HG03354 (cell line): ENCODE measurements around the gene IDH3A.

Experiments used
- ATAC-seq: cut with Tn5 transposase; IDR thresholded peaks from one replicate; pipeline ENCODE4 v1.9.1; 2021; ENCODE audit warnings: mild to moderate bottlenecking; ENCODE audit not compliant: unreplicated experiment, poor library complexity, severe bottlenecking

Gene IDH3A

DNA sequence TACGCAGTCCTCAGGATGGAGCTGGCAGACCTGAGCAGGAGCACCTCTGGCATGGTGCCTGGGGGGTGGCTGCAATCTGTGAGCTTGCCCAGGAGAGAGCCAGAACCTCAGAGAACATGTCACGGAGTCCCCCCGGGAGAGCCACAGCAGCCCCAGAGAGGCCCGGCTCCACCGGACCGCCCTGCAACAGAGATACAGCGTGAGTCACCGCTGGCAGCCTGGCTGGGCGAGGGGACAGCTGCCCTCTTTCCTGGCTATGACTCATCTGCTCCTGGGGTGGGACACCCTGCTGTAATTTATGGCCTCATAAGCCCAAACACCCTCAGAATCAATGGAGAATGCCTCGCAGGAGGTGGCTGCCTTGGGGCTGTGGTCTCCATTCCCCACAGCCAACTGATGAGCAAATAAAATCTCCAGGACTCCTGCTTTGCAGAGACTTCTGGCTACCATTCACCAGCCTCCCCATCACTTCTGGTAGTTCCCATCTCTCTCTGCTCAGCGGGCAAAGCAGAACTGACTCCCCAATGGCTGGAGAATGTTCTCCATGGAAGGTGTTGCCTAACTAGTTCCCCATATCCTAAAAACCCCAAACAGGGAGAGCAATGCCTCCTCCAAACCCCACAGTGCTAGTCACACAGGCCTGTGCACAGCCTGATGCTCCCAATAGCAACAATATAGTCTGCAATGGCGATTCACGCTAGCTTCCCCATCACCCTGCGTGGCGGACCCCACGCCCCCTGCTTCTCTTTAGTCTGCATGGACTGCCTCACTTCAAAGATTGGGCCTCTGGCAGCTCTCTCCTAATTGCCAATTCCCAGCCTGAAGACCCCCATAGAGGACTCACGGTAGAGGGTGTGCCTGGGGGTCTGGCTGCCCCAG is 63.6 kb downstream of the IDH3A start:
- no peak for ATAC-seq

DNA sequence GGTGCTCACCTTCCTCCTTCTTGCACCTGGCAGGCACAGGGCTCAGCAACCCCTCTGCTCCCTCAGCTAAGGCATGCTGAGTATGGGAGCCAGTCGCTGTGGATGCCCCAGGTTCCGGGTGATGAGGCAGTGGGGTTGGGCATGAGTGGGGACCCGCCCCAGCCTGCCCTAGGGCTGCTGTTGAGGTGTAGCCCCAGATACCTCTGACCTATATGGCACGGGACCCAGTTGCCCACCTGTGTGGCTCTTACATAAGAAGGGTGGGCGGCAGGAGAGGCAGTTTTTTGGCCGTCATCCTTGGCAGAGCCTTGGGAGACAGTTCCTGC is 64.2 kb downstream of the IDH3A start:
- ATAC-seq: no peak

DNA sequence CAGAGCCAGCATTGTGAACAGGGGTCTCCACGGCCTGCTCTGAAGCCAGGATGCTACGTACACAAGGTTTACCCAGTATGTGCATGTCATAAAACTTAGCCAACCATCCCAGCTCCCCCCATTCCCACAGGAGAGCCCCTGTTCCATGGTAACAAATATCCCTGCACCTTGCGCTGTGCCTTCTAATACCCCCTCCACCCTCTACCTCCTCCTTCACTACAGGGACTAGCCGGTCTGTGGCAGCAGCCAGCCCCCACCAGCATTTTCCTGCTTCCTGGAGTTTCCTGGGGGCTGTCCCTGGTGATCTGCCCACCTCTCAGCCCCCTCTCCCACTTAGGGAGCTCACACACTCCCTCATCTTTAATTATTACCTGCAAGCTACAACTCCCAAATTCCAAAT is 64.8 kb downstream of the IDH3A start:
- ATAC-seq: no peak

DNA sequence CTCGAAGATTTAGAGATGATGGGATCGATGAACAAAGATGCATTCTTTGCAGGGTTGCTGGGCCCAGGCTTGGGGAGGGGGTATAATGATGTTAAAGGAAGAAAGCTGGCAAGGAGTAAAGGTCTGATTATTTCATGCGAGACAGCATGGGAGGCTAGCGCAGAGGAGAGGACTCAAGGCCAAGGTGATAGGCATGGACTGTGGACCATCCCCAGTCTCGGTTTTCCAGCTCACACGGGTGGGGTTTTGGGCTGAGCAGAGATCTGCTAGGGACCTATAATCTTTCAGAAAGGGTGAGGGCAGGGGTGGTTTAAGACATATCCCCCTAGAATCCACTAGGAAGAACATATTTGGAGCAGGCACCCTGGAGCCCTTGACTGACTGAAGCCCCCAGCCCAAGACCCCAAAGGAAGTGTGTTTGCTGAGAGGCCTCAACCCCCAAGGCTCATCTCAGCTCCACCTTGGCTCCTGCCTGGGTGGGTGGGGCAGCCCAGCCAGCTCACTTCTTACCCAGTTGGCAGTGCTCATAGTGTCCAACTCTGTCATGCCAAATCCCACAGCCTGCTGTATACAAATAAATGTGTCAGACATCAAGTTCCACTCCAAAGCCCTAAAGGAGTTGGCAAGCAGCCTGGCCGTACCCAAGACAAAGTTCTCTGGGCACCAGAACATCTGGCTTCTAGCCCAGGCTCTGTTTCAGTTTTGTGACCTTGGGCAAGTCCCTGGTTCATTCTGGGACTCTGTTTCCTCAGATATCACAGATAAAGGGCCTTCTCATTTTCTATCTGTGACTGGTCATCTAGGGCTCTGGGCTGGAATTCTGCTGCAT is 67.3 kb downstream of the IDH3A start:
- no peak for ATAC-seq

DNA sequence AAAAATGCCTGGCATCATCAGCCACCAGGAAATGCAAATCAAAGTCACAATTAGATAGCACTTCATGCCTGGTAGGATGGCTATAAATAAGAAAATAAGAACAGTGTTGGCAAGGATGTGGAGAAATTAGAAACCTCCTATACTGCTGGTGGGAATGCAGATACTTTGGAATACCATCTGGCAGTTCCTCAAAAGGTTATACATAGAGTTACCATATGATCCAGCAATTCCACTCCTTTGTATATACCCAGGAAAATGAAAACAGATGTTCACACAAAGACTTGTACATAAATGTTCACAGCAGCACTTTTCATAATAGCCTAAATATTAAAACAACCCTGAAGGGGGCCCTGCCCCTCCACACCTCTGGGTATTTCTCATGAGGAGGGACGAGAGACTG is 71.6 kb downstream of the IDH3A start:
- no peak for ATAC-seq
